IMR-90 (cell line): ENCODE measurements around the gene MLANA. TPM values are rescaled to one million over a fixed set of nuclear protein-coding genes. Genes with fewer than 3 reads are reported as not detected.

Experiments
- ATAC-seq: fragments of 200-7000 bp; cut with Tn5 transposase; 2 replicates; pipeline ENCODE4 v1.9.1; 2020; ENCODE audit warnings: low read depth, mild to moderate bottlenecking, moderate library complexity
- BruUV-seq: library from RNA; stranded (reverse); fragments of 400-500 nt; replicated peaks from 2 replicates; lab custom pipeline; 2021; lab: Mats Ljungman, UMichigan
- CTCF ChIA-PET: fragments of 300-600 bp; formaldehyde crosslinking; extraction: SDS; loops from one replicate; lab custom pipeline; 2021; ENCODE audit warnings: antibody characterized with exemption; lab: Yijun Ruan, JAX
- POLR2A ChIA-PET: fragments of 300-600 bp; sonication (Branson Sonifier 250); formaldehyde crosslinking; loops from one replicate; lab custom pipeline; 2022; ENCODE audit warnings: antibody characterized with exemption; ENCODE audit not compliant: unreplicated experiment; lab: Charles Lee
- DNase-seq: peaks from one replicate; pipeline ENCODE4 v3.0.0; 2013
- H2AFZ ChIP-seq: replicated peaks from 2 replicates; pipeline ENCODE3; 2013; ENCODE audit warnings: low read length, mild to moderate bottlenecking; ENCODE audit not compliant: poor library complexity
- H2AK5ac ChIP-seq: 2 replicates; pipeline ENCODE4 v1.6.1; 2013; ENCODE audit warnings: low read depth, low read length, inconsistent platforms
- H2AK9ac ChIP-seq: replicated peaks from 2 replicates; pipeline ENCODE3; 2013; ENCODE audit warnings: mild to moderate bottlenecking, low read depth, low read length, moderate library complexity; ENCODE audit not compliant: poor library complexity
- H2BK120ac ChIP-seq: 2 replicates; pipeline ENCODE4 v1.6.1; 2013; ENCODE audit warnings: low read depth, low read length, inconsistent platforms
- H2BK15ac ChIP-seq: 3 replicates; pipeline ENCODE4 v1.6.1; 2013; ENCODE audit warnings: low read depth, low read length, inconsistent platforms
- H2BK20ac ChIP-seq: 2 replicates; pipeline ENCODE4 v1.6.1; 2013; ENCODE audit warnings: low read depth, mild to moderate bottlenecking, inconsistent platforms, low read length, moderate library complexity
- H2BK5ac ChIP-seq: 2 replicates; pipeline ENCODE4 v1.6.1; 2013; ENCODE audit warnings: mild to moderate bottlenecking, low read depth, low read length, inconsistent platforms; ENCODE audit not compliant: poor library complexity, severe bottlenecking
- H3K14ac ChIP-seq: replicated peaks from 2 replicates; pipeline ENCODE4 v1.6.1; 2013; ENCODE audit warnings: low read depth, low read length, inconsistent platforms
- H3K18ac ChIP-seq: 2 replicates; pipeline ENCODE4 v1.6.1; 2013; ENCODE audit warnings: low read depth, low read length, control low read depth
- H3K23ac ChIP-seq: 2 replicates; pipeline ENCODE4 v1.6.1; 2013; ENCODE audit warnings: low read depth, low read length, inconsistent platforms
- H3K27ac ChIP-seq: 2 replicates; pipeline ENCODE4 v1.5.1; 2013; ENCODE audit warnings: mild to moderate bottlenecking, control low read depth, low read length; ENCODE audit not compliant: insufficient read depth
- H3K27me3 ChIP-seq: 2 replicates; pipeline ENCODE4 v1.6.1; 2013; ENCODE audit warnings: low read length; ENCODE audit not compliant: control insufficient read depth, insufficient read depth
- H3K36me3 ChIP-seq: 2 replicates; pipeline ENCODE4 v1.6.1; 2013; ENCODE audit warnings: low read length, mixed read lengths; ENCODE audit not compliant: control insufficient read depth, insufficient read depth
- H3K4ac ChIP-seq: 2 replicates; pipeline ENCODE4 v1.6.1; 2013; ENCODE audit warnings: low read depth, low read length, inconsistent platforms
- H3K4me1 ChIP-seq: 2 replicates; pipeline ENCODE4 v1.6.1; 2013; ENCODE audit warnings: low read length, mixed read lengths; ENCODE audit not compliant: control insufficient read depth, insufficient read depth
- H3K4me2 ChIP-seq: 2 replicates; pipeline ENCODE4 v1.6.1; 2013; ENCODE audit warnings: low read depth, mild to moderate bottlenecking, control low read depth, low read length, moderate library complexity
- H3K4me3 ChIP-seq: 2 replicates; pipeline ENCODE4 v1.5.1; 2013; ENCODE audit warnings: low read depth, mild to moderate bottlenecking, control low read depth, low read length, moderate library complexity; ENCODE audit not compliant: insufficient read depth
- H3K56ac ChIP-seq: 2 replicates; pipeline ENCODE4 v1.6.1; 2013; ENCODE audit warnings: low read length, inconsistent platforms; ENCODE audit not compliant: insufficient read depth; ENCODE audit errors: extremely low read depth
- H3K79me1 ChIP-seq, 2 experiments: 2 replicates each; pipeline ENCODE4 v1.6.1; 2013; ENCODE audit warnings: low read length in 2 of 2, inconsistent platforms in 1 of 2, low read depth in 1 of 2
- H3K9ac ChIP-seq: 2 replicates; pipeline ENCODE4 v1.6.1; 2013; ENCODE audit warnings: low read depth, low read length, control low read depth
- H3K9me1 ChIP-seq: 2 replicates; pipeline ENCODE4 v1.6.1; 2013; ENCODE audit warnings: low read length, inconsistent platforms; ENCODE audit not compliant: insufficient read depth
- H3K9me3 ChIP-seq: 2 replicates; pipeline ENCODE4 v1.6.1; 2013; ENCODE audit warnings: low read length; ENCODE audit not compliant: control insufficient read depth, insufficient read depth
- H4K20me1 ChIP-seq: 2 replicates; pipeline ENCODE4 v1.6.1; 2013; ENCODE audit warnings: low read length, inconsistent platforms; ENCODE audit not compliant: insufficient read depth
- H4K5ac ChIP-seq: 2 replicates; pipeline ENCODE4 v1.6.1; 2013; ENCODE audit warnings: mild to moderate bottlenecking, low read depth, low read length, control low read depth
- H4K8ac ChIP-seq, 2 experiments: 2 replicates each; pipeline ENCODE4 v1.6.1; 2013; ENCODE audit warnings: low read depth in 2 of 2, low read length in 2 of 2, control low read depth in 1 of 2, inconsistent platforms in 1 of 2
- H4K91ac ChIP-seq: 2 replicates; pipeline ENCODE4 v1.6.1; 2013; ENCODE audit warnings: low read depth, low read length, inconsistent platforms; ENCODE audit not compliant: insufficient read depth
- BHLHE40 ChIP-seq: fragments of 150-350 bp; IDR thresholded peaks from 2 replicates; pipeline ENCODE4 v1.6.1; 2016; ENCODE audit warnings: mild to moderate bottlenecking, low read depth, low read length
- CEBPB ChIP-seq: IDR thresholded peaks from 2 replicates; pipeline ENCODE4 v1.6.1; 2012; ENCODE audit warnings: low read depth, low read length, improper control_type of control experiment
- CHD1 ChIP-seq: IDR thresholded peaks from 2 replicates; pipeline ENCODE4 v1.6.1; 2012; ENCODE audit warnings: low read depth, low read length, improper control_type of control experiment
- CTCF ChIP-seq: conservative IDR thresholded peaks from 2 replicates; pipeline ENCODE4 v1.5.1; 2012; ENCODE audit warnings: mild to moderate bottlenecking, low read depth, low read length, improper control_type of control experiment
- ELK1 ChIP-seq: fragments of 150-350 bp; IDR thresholded peaks from 2 replicates; pipeline ENCODE4 v1.6.1; 2016; ENCODE audit warnings: low read depth, mild to moderate bottlenecking, low read length, moderate library complexity, borderline replicate concordance
- FOS ChIP-seq: fragments of 150-350 bp; IDR thresholded peaks from 2 replicates; pipeline ENCODE4 v1.6.1; 2016; ENCODE audit warnings: low read depth, low read length
- MAFK ChIP-seq: IDR thresholded peaks from 2 replicates; pipeline ENCODE4 v1.6.1; 2012; ENCODE audit warnings: low read depth, low read length, improper control_type of control experiment
- MAZ ChIP-seq: IDR thresholded peaks from 2 replicates; pipeline ENCODE4 v1.6.1; 2012; ENCODE audit warnings: low read depth, mild to moderate bottlenecking, low read length, improper control_type of control experiment, moderate library complexity, borderline replicate concordance
- MXI1 ChIP-seq: IDR thresholded peaks from 2 replicates; pipeline ENCODE4 v1.6.1; 2012; ENCODE audit warnings: low read depth, mild to moderate bottlenecking, low read length, moderate library complexity, borderline replicate concordance
- NFE2L2 ChIP-seq: fragments of 150-350 bp; IDR thresholded peaks from 2 replicates; pipeline ENCODE4 v1.6.1; 2016; ENCODE audit warnings: low read depth, mild to moderate bottlenecking, low read length
- POLR2A ChIP-seq: IDR thresholded peaks from 2 replicates; pipeline ENCODE4 v1.6.1; 2012; ENCODE audit warnings: mild to moderate bottlenecking, low read depth, low read length
- RAD21 ChIP-seq: IDR thresholded peaks from 2 replicates; pipeline ENCODE4 v1.6.1; 2012; ENCODE audit warnings: low read length, improper control_type of control experiment
- RCOR1 ChIP-seq: IDR thresholded peaks from 2 replicates; pipeline ENCODE4 v1.6.1; 2012; ENCODE audit warnings: mild to moderate bottlenecking, low read length, improper control_type of control experiment; ENCODE audit not compliant: insufficient replicate concordance
- RFX5 ChIP-seq: IDR thresholded peaks from 2 replicates; pipeline ENCODE4 v1.8.0; 2012; ENCODE audit warnings: low read depth, mild to moderate bottlenecking, low read length, moderate library complexity
- SMC3 ChIP-seq: fragments of 150-350 bp; IDR thresholded peaks from 2 replicates; pipeline ENCODE4 v1.6.1; 2016; ENCODE audit warnings: low read depth, mild to moderate bottlenecking, antibody characterized with exemption, low read length, moderate library complexity
- USF2 ChIP-seq: fragments of 150-350 bp; IDR thresholded peaks from 2 replicates; pipeline ENCODE4 v1.6.1; 2017; ENCODE audit warnings: mild to moderate bottlenecking, antibody characterized with exemption, low read length, low read depth
- WGBS, 2 experiments: methylation state at CpG; one replicate each; pipeline versions ENCODE4 v1.1.5 to v1.1.7; 2013; ENCODE audit warnings: missing lambda C conversion rate in 2 of 2; ENCODE audit not compliant: insufficient read length in 1 of 2; ENCODE audit errors: extremely low coverage in 2 of 2; 5-methylcytosine and 5-hydroxymethylcytosine counted together
- dilution Hi-C: fragments of 300-500 bp; cut with HindIII; formaldehyde crosslinking; loops from one replicate; pipeline ENCODE4 v1.14.3; 2018; ENCODE audit warnings: low sequenced_read_pairs; ENCODE audit not compliant: unreplicated experiment
- in situ Hi-C: fragments of 300-500 bp; cut with MboI; formaldehyde crosslinking; loops from 3 replicates; pipeline ENCODE4 v1.14.3; 2019; ENCODE audit warnings: low sequenced_read_pairs, inconsistent platforms, mixed read lengths
- intact Hi-C: fragments of 100-400 bp; cut with micrococcal nuclease; formaldehyde crosslinking; loops from 2 replicates; pipeline ENCODE4 v1.10.0; 2022
- polyA plus RNA-seq, 3 experiments: library from polyadenylated mRNA; depleted of rRNA; stranded (reverse); fragments of >200 nt; gene quantifications; 2 replicates each; pipeline ENCODE4 v1.2.3, GENCODE V29; 2012; ENCODE audit warnings: low replicate concordance in 1 of 3
- total RNA-seq: library from RNA; depleted of rRNA; stranded (reverse); fragments of >200 nt; gene quantifications from 2 replicates; pipeline ENCODE4 v1.2.3, GENCODE V29; 2012

The MLANA gene
- total and polyA plus RNA-seq, 2 of the 4 experiments (the other 2 are of a cell fraction), result not detected

GRCh38 chr9:5895782-5896181 is 5.1 kb downstream of the MLANA start:
- CTCF ChIA-PET, result interaction anchor here (1.4 kb wide), 1 partner anchor 8 kb away, joined by 5 read pairs; no protein-coding TSS in a partner anchor

More at GRCh38 chr9:5895782-5896181, 5.1 kb downstream of the MLANA start:
- WGBS, 2 experiments, result 86% methylated on average over 5 of the region's 6 CpGs; no CpG with 5 or more reads in 1 of the 2 experiments
- no peak overlapping the region for H3K56ac ChIP-seq
- no peaks in the 10 kb centered on the region for H3K9me3 ChIP-seq
- peaks cover 3% of the 10 kb centered on the region; the same call in 1 of the 2 replicates for H3K27me3 ChIP-seq
- no peaks in the 10 kb centered on the region for H3K79me1 ChIP-seq
- no peak overlapping the region for H4K5ac ChIP-seq
- H3K14ac ChIP-seq, result no peak overlapping the region
- H4K20me1 ChIP-seq, result no peaks in the 10 kb centered on the region
- H4K8ac ChIP-seq, result no peak overlapping the region
- H2BK15ac ChIP-seq, result no peak overlapping the region
- POLR2A ChIA-PET, result no interaction called here
- H3K4ac ChIP-seq, result no peak overlapping the region
- H3K27ac ChIP-seq, result no peak overlapping the region
- no peaks in the 10 kb centered on the region for H3K36me3 ChIP-seq
- in situ Hi-C loops, result no loop called here
- no peak overlapping the region for H2AK9ac ChIP-seq
- H2BK120ac ChIP-seq, result no peak overlapping the region
- H2AK5ac ChIP-seq, result no peak overlapping the region
- no peak overlapping the region for H3K23ac ChIP-seq
- TF ChIP-seq CEBPB, result no peak
- TF ChIP-seq RCOR1, result no peak
- no peak for TF ChIP-seq FOS
- no peak for TF ChIP-seq CTCF
- TF ChIP-seq NFE2L2, result no peak
- TF ChIP-seq MXI1, result no peak
- no peak for TF ChIP-seq BHLHE40
- TF ChIP-seq MAZ, result no peak
- no peak for TF ChIP-seq RAD21
- TF ChIP-seq CHD1, result no peak
- no peak for TF ChIP-seq USF2
- TF ChIP-seq ELK1, result no peak
- TF ChIP-seq RFX5, result no peak
- no peak for TF ChIP-seq MAFK
- TF ChIP-seq SMC3, result no peak
- no peak for TF ChIP-seq POLR2A
- DNase-seq, result no peak
- no peak for ATAC-seq
- H3K9ac ChIP-seq, result no peak overlapping the region
- no peak overlapping the region for H2BK5ac ChIP-seq
- intact Hi-C loops, result no loop called here
- H4K91ac ChIP-seq, result no peak overlapping the region
- no peak overlapping the region for H3K4me3 ChIP-seq
- H3K4me2 ChIP-seq, result no peak overlapping the region
- no peak overlapping the region for H3K18ac ChIP-seq
- BruUV-seq, result no TSS peak
- dilution Hi-C loops, result no loop called here
- no peak overlapping the region for H2AFZ ChIP-seq
- no peaks in the 10 kb centered on the region for H3K4me1 ChIP-seq
- H3K9me1 ChIP-seq, result peaks cover 6% of the 10 kb centered on the region; the same call in 1 of the 2 replicates
- H2BK20ac ChIP-seq, result no peak overlapping the region
